Activated CD8-positive, alpha-beta memory T cell treated with anti-CD3 and anti-CD28 coated beads for 36 hours (primary cell): ENCODE results near the gene SYNDIG1. TPM values are rescaled to one million over a fixed set of nuclear protein-coding genes. Genes with fewer than 3 reads are reported as not detected.
"Not testable (repeated sequence)": the region's sequence is repeated elsewhere in the genome, so short reads cannot be mapped to it uniquely, and the experiment has no call there.

Experiments
- CTCF ChIA-PET: fragments of 350-600 bp; sonication (Branson Sonifier 250); formaldehyde crosslinking; loops from one replicate; lab custom pipeline; 2021; ENCODE audit warnings: antibody characterized with exemption; lab: Charles Lee
- POLR2A ChIA-PET: fragments of 350-600 bp; sonication (Branson Sonifier 250); formaldehyde crosslinking; loops from one replicate; lab custom pipeline; 2021; ENCODE audit warnings: antibody characterized with exemption; lab: Charles Lee
- total RNA-seq, 2 experiments: library from RNA; stranded (reverse); gene quantifications; one replicate each; pipeline ENCODE4 v1.2.3, GENCODE V29; 2021

SYNDIG1 gene
- total RNA-seq, 2 experiments from 2014 or later = not detected

DNA sequence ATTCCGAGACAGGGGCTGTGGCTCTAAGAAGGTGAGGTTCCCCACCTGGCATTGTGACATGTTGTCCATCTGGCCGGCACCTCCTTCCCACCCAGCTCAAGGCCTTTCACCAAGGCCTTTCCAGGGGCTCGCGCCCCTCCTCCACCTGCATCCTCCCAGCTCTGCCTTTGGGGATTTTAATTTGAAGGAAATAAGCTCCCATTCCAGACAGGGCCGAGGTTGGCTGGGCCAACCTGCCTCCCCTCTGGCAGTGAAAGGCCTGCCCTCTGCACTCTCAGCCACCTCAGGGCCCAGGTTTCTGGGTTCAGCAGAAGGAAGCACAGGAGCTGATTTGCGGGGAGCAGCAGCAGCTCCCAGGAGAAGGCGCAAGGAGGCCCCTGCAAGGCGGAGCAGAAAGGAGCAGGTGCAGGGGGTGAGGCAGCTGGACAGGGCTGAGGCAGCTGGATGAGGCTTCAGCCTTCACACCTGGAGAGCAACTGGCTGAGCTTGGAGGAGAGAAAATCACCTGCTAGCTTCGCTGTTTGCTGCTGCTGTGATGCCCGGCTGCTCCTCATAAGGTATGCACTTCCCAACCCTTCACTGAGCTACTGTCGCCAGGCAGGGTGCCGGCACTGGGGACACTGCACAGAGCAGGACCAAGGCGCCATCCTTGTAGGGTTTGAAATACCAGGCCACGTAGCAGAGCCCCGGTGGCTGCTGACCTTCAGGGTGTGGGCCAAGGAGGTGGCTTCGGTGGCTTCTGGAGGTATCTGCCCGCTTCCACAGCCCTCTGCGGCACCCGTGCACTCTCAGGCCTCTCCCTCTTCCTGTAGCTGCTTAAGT is 147.0 kb downstream of the SYNDIG1 start:
- CTCF ChIA-PET = no interaction called here
- POLR2A ChIA-PET = no interaction called here

DNA sequence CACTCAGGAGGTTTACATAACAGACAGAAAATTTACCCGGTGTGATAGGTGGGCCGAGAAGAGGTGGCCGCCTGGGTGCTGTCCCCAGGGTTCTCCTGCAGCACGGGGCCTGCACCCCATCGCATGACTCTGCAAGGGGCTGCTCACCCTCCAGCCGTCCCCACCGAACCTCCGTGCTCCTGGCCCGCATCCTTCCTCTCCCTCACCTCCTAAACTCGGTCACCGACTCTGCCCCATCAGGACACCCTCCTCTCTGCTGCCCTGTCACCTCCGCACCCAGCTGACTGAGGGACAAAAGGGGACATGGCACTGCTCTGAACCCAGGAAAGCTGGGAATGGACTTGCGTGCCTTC is 147.6 kb downstream of the SYNDIG1 start:
- ChIA-PET CTCF (no interaction called here), POLR2A (no interaction called here)

DNA sequence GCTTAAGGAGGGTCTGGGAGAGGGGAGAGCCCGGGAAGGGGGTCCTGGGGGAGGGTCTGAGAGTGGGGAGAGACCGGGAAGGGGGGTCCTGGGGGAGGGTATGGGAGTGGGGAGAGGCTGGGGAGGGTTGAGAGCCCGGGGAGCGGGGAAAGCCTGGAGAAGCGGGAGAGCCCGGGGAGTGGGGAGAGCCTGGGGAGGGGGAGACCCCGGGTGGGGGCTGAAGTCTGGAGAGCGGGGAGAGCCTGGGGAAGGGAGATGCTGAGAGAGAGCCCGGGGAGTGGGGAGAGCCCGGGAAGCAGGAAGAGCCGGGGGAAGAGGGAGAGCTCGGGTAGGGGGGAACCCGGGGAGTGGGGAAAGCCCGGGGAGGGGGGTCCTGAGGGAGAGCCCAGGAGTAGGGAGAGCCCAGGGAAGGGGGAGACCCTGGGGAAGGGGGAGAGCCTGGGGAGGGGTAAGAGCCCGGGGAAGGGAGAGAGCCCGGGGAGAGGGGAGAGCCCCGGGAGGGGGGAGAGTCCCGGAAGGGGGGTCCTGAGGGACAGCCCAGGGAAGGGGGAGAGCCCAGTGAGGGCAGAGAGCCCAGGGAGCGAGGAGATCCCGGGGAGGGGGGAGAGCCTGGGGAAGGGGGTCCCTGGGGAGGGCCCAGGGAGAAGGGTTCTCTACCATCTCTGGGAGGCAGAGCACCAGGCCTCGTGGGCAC is 148.5 kb downstream of the SYNDIG1 start:
- POLR2A ChIA-PET = no interaction called here

GRCh38 chr20:24618739-24619138 is 149.3 kb downstream of the SYNDIG1 start:
- POLR2A ChIA-PET = no interaction called here

More for the DNA sequence above, 148.5 kb downstream of the SYNDIG1 start:
- CTCF ChIA-PET = no interaction called here

GRCh38 chr20:24619212-24619611 is 149.8 kb downstream of the SYNDIG1 start:
- POLR2A ChIA-PET = no interaction called here
- CTCF ChIA-PET = no interaction called here

More at GRCh38 chr20:24618739-24619138, 149.3 kb downstream of the SYNDIG1 start:
- CTCF ChIA-PET = no interaction called here

- ChIA-PET CTCF (no interaction called here), POLR2A (no interaction called here)
These were observed 151.6 kb downstream of the SYNDIG1 start for GRCh38 chr20:24620937-24621519.

GRCh38 chr20:24622856-24623255 is 153.4 kb downstream of the SYNDIG1 start:
- ChIA-PET CTCF (no interaction called here), POLR2A (no interaction called here)

DNA sequence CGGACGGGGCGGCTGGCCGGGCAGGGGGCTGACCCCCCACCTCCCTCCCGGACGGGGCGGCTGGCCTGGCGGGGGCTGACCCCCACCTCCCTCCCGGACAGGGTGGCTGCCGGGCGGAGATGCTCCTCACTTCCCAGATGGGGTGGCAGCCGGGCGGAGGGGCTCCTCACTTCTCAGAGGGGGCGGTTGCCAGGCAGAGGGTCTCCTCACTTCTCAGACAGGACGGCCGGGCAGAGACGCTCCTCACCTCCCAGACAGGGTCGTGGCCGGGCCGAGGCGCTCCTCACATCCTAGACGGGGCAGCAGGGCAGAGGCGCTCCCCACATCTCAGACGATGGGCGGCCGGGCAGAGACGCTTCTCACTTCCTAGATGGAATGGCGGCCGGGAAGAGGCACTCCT is 156.7 kb downstream of the SYNDIG1 start:
- POLR2A ChIA-PET, CTCF ChIA-PET: not testable (repeated sequence)

DNA sequence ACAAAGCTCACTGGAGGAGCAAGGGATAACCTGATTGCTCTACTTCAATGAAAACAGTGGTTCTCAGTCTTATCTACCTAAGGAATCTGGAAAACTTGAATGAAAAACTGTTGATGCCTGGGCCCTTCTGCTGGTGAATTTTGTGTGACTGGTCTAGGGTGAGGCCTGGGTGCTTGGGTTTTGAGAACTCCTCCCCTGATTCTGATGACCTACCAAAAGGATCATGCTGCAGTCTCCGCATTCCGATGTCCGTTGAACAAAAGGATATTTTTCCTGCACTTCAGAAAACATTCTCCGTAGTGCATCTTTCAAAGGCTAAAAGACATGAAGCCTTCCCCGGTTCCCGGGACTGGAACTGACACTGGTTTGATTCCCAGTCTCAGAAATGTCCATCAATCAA is 157.9 kb downstream of the SYNDIG1 start:
- POLR2A ChIA-PET = no interaction called here
- CTCF ChIA-PET = no interaction called here

GRCh38 chr20:24627926-24628325 is 158.5 kb downstream of the SYNDIG1 start:
- ChIA-PET POLR2A (no interaction called here), CTCF (no interaction called here)

GRCh38 chr20:24628985-24629384 is 159.6 kb downstream of the SYNDIG1 start:
- ChIA-PET POLR2A (no interaction called here), CTCF (no interaction called here)

- ChIA-PET POLR2A (no interaction called here), CTCF (no interaction called here)
These were observed 160.2 kb downstream of the SYNDIG1 start for GRCh38 chr20:24629668-24630067.

DNA sequence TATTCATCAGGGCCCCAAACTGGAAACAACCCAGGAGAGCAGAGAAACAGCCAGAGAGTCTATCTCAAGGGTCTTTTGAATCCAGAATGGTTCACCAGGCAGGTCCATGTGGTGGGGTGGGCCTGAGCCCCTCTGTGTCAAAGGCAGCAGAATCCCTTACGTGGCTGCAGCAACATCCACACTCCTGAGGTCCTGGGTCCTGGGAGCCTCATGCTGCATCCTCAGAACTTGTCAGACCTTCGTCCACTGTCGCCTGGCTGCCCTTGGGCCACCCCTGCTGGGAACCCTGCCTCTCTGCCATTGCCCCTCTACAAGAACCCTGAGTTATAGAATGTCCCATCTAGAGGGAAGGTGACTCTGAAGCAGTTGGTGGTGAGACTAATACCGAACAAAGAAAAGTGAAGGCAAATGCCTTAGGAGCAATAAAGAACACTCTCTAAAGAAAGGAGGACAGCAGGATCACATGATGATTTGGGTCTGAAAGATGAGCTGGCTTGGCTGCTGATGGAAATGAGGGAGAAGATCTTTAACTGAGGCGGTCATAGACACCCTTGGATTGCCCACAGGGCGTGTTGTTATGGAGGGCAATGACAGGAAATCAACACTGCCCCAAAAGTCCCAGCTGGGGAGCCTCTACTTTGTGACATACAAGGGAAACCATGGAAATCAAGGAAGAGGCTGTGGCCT is 161.2 kb downstream of the SYNDIG1 start:
- POLR2A ChIA-PET = no interaction called here

DNA sequence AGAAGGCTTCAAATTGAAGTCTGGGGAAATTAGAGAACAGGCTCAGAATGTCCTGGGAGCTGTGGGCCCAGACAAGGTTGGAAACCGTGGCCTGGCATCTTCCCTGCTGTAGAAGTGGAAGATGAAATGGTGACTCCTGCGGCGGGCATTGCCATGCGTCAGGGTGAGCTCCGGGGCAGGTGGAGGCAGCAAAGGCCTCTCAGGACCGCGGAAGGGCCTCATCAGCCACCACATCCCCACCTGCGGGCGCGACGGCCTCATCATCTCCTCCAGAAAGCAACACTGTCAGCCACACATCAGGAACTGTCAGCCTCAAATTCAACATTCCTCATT is 161.7 kb downstream of the SYNDIG1 start:
- CTCF ChIA-PET = no interaction called here
- POLR2A ChIA-PET = no interaction called here

More for the DNA sequence above, 161.2 kb downstream of the SYNDIG1 start:
- CTCF ChIA-PET = no interaction called here

- ChIA-PET POLR2A (no interaction called here), CTCF (no interaction called here)
These were observed 163.2 kb downstream of the SYNDIG1 start for GRCh38 chr20:24632581-24632980.

- POLR2A ChIA-PET = no interaction called here
- CTCF ChIA-PET = no interaction called here
These were observed 163.6 kb downstream of the SYNDIG1 start for GRCh38 chr20:24633026-24633425.

DNA sequence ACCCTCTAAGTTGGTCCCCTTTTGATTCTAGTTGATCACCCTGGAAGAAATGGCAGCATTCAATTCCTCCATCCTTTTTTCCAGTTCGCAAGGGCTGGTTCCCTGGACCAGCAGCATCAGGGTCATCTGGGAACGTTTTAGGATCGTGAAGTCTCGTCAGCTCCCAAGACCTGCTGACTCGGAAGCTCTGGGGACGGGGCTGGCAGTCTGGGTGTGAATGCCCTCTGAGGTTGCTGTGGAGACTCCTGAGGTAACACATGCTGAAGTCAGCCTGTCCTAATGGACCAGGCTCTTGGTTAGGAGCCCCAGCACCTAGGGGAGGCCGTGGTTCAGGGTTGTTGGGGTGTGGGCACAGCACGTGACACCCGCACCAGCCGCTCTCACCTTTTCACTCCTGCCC is 164.1 kb downstream of the SYNDIG1 start:
- ChIA-PET CTCF (no interaction called here), POLR2A (no interaction called here)

DNA sequence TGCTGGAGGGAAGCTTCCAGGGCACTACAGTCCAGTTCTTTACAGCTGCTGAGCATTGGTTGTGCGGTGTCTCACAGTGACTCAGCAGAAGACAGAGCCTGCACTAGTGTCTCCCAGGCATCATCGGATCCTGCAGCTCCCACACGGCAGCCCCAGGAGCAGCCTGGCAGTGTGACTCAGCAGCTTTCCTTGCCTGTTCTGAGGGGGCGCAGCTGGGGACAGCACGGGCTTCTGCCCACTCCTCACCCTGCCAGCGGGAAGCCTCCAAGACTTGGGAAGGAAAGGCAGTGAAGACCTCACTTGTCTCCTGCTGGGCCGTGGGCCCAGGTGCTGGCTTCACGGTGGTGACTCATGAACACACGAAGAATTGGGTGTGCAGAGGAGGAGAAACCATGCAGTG is 165.4 kb downstream of the SYNDIG1 start:
- ChIA-PET POLR2A (no interaction called here), CTCF (no interaction called here)

- POLR2A ChIA-PET = no interaction called here
- CTCF ChIA-PET = no interaction called here
These were observed 167.2 kb downstream of the SYNDIG1 start for GRCh38 chr20:24636626-24637025.

DNA sequence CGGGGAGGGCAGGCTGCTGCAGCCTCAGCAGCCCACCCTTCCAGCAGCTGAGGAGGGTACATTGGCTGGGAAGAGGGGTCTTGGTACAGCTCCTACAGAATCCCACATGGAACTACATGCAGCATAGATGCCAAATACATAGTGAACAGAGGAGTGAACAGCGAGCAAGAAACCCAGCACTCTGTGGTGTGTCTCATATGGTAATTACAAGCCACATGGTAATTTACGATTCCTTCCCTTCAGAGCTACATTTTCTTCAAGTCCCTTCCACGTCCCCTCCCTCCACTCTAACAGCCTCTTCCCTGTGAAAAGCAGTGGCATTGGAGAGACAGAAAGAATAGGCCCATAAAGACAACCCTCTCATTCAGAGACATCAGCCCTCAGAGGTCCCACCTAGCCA is 167.7 kb downstream of the SYNDIG1 start:
- POLR2A ChIA-PET = no interaction called here
- CTCF ChIA-PET = no interaction called here
